ENCODE results near the gene POU4F1. TPM values are rescaled to one million over a fixed set of nuclear protein-coding genes. Genes with fewer than 3 reads are reported as not detected.

The POU4F1 gene
- total and polyA plus RNA-seq, 2 donors (not counting 3 experiments of a cell fraction or from before 2014, with no cell fraction given): 0.30 to 1.1 TPM

- no peak for TF ChIP-seq JUN (IDR thresholded peaks at IDR 0.05; ENCODE audit: borderline replicate concordance, insufficient read depth, insufficient read length, low read depth)
- H3K9me3 ChIP-seq (replicated peaks; ENCODE audit: control insufficient read depth, insufficient read depth, low read length): no peaks in the 10 kb centered on the region
- ChIA-PET POLR2A (no interaction called here), CTCF (interaction anchor here (1.3 kb wide), 2 partner anchors 11 to 357 kb away, joined by 3 read pairs; no protein-coding TSS in a partner anchor)
- no peak overlapping the region for H2AFZ ChIP-seq (ENCODE audit: low read depth, low read length)
- dilution Hi-C loops (cut with MboI; ENCODE audit: extremely low pct_ligation_motif_present, low sequenced_read_pairs) (no loop called here), intact Hi-C loops (cut with micrococcal nuclease) (loop anchor here (5.0 kb wide), 1 partner anchor 275 kb away; no protein-coding TSS in a partner anchor)
- DNase-seq (ENCODE audit: low read depth, low spot score): no peak
- H3K9ac ChIP-seq (replicated peaks; ENCODE audit: extremely low read depth, insufficient read depth, low read length): no peak overlapping the region
- BruUV-seq (replicated peaks): no TSS peak
- H3K27ac ChIP-seq (ENCODE audit: insufficient read depth, low read depth, low read length): no peak overlapping the region
- H3K36me3 ChIP-seq (ENCODE audit: control insufficient read depth in 2 of 2, extremely low read depth in 1 of 2, insufficient read depth in 2 of 2, low read length in 2 of 2): no peaks in the 10 kb centered on the region
- no peak for FAIRE-seq
- H3K9me1 ChIP-seq (replicated peaks; ENCODE audit: control insufficient read depth, extremely low read depth, insufficient read depth, low read length): no peaks in the 10 kb centered on the region
- H3K4me3 ChIP-seq (replicated peaks in 1 of 3; ENCODE audit: insufficient read depth in 1 of 3, low read depth in 1 of 3, low read length in 3 of 3): no peak overlapping the region
- H4K20me1 ChIP-seq (replicated peaks; ENCODE audit: control insufficient read depth, extremely low read depth, insufficient read depth, low read length): no peaks in the 10 kb centered on the region
- no peak overlapping the region for H3K4me2 ChIP-seq (ENCODE audit: insufficient read depth, low read length)
- peaks cover 6% of the 10 kb centered on the region for H3K4me1 ChIP-seq (ENCODE audit: control insufficient read depth, extremely low read depth, insufficient read depth, low read length)
- H3K27me3 ChIP-seq (ENCODE audit: control insufficient read depth in 2 of 2, insufficient read depth in 2 of 2, low read length in 2 of 2): peaks cover 87 to 96% of the 10 kb centered on the region in 2 experiments
- no peaks in the 10 kb centered on the region for H3K79me2 ChIP-seq (ENCODE audit: control insufficient read depth, insufficient read depth, low read length)
Observed at GRCh38 chr13:78597602-78597932, 5.8 kb downstream of the POU4F1 start.

- Histone ChIP-seq H3K27me3 (ENCODE audit: control insufficient read depth in 2 of 2, insufficient read depth in 2 of 2, low read length in 2 of 2) (peaks cover 88 to 97% of the 10 kb centered on the region in 2 experiments), H2AFZ (ENCODE audit: low read depth, low read length) (no peak overlapping the region), H3K9ac (replicated peaks; ENCODE audit: extremely low read depth, insufficient read depth, low read length) (no peak overlapping the region), H3K4me1 (ENCODE audit: control insufficient read depth, extremely low read depth, insufficient read depth, low read length) (peaks cover 6% of the 10 kb centered on the region), H3K4me3 (replicated peaks in 1 of 3; ENCODE audit: insufficient read depth in 1 of 3, low read depth in 1 of 3, low read length in 3 of 3) (no peak overlapping the region), H3K27ac (ENCODE audit: insufficient read depth, low read depth, low read length) (no peak overlapping the region), H3K79me2 (ENCODE audit: control insufficient read depth, insufficient read depth, low read length) (no peaks in the 10 kb centered on the region), H3K9me1 (replicated peaks; ENCODE audit: control insufficient read depth, extremely low read depth, insufficient read depth, low read length) (no peaks in the 10 kb centered on the region), H3K9me3 (replicated peaks; ENCODE audit: control insufficient read depth, insufficient read depth, low read length) (no peaks in the 10 kb centered on the region), H4K20me1 (replicated peaks; ENCODE audit: control insufficient read depth, extremely low read depth, insufficient read depth, low read length) (no peaks in the 10 kb centered on the region), H3K36me3 (ENCODE audit: control insufficient read depth in 2 of 2, extremely low read depth in 1 of 2, insufficient read depth in 2 of 2, low read length in 2 of 2) (no peaks in the 10 kb centered on the region), H3K4me2 (ENCODE audit: insufficient read depth, low read length) (peak overlapping the region; percentile 25)
- dilution Hi-C loops (cut with MboI; ENCODE audit: extremely low pct_ligation_motif_present, low sequenced_read_pairs): no loop called here
- FAIRE-seq (no peak), DNase-seq (ENCODE audit: low read depth, low spot score) (peak; percentile 23)
- TF ChIP-seq MYC (IDR thresholded peaks at IDR 0.05; ENCODE audit: low read depth, low read length): no peak
- no peak for TF ChIP-seq POLR2A (IDR thresholded peaks at IDR 0.05; ENCODE audit: low read depth, low read length)
- TF ChIP-seq EZH2 (IDR thresholded peaks at IDR 0.05; ENCODE audit: borderline replicate concordance, low read depth, low read length, severe bottlenecking): peak; percentile 74
- no peak for TF ChIP-seq CTCF (IDR thresholded peaks at IDR 0.05; ENCODE audit: extremely low read depth in 1 of 2, insufficient read depth in 1 of 2, low read depth in 1 of 2, low read length in 2 of 2)
- no peak for TF ChIP-seq MAX (IDR thresholded peaks at IDR 0.05; ENCODE audit: insufficient read depth, insufficient read length)
- TF ChIP-seq POLR2AphosphoS5 (IDR thresholded peaks at IDR 0.05; ENCODE audit: insufficient read depth, low read depth, low read length): no peak
- BruUV-seq (replicated peaks): no TSS peak
- ChIA-PET CTCF (interaction anchor here (1.1 to 1.3 kb wide), 3 partner anchors 10 to 356 kb away, joined by 3 to 4 read pairs (median 3); no protein-coding TSS in a partner anchor), POLR2A (no interaction called here)
- intact Hi-C loops (cut with micrococcal nuclease): loop anchor here (5.0 kb wide), 1 partner anchor 275 kb away; no protein-coding TSS in a partner anchor
Observed at GRCh38 chr13:78596736-78597601, 6.4 kb downstream of the POU4F1 start.
